Urinary bladder (tissue), 4 donors: ENCODE data around the gene TADA2B. TPM values are rescaled to one million over a fixed set of nuclear protein-coding genes. Genes with fewer than 3 reads are reported as not detected.

Experiments
- DNase-seq: peaks from one replicate; pipeline ENCODE4 v3.0.0-alpha.2; 2015; ENCODE audit errors: extremely low spot score
- H3K27ac ChIP-seq: one replicate; pipeline ENCODE4 v1.5.1; 2013; ENCODE audit warnings: low read depth, mild to moderate bottlenecking, moderate library complexity
- H3K36me3 ChIP-seq: one replicate; pipeline ENCODE4 v1.6.1; 2013; ENCODE audit warnings: mild to moderate bottlenecking, moderate library complexity; ENCODE audit not compliant: insufficient read depth
- H3K4me1 ChIP-seq: one replicate; pipeline ENCODE4 v1.6.1; 2013; ENCODE audit warnings: mild to moderate bottlenecking, moderate library complexity; ENCODE audit not compliant: insufficient read depth
- H3K4me3 ChIP-seq: one replicate; pipeline ENCODE4 v1.5.1; 2013; ENCODE audit warnings: low read depth, low read length
- WGBS: extraction: QIAGEN DNeasy Blood & Tissue Kit; methylation state at CpG from one replicate; pipeline ENCODE4 v1.1.7; 2013; 5-methylcytosine and 5-hydroxymethylcytosine counted together
- polyA plus RNA-seq: library from polyadenylated mRNA; stranded (reverse); fragments of 200-250 nt; gene quantifications from one replicate; pipeline ENCODE4 v1.2.3, GENCODE V29; 2013
- total RNA-seq: library from RNA; depleted of rRNA; stranded (reverse); fragments of >200 nt; gene quantifications from one replicate; pipeline ENCODE4 v1.2.3, GENCODE V29; 2014
- donor health status: healthy with polysubstance abuse.
- donor health status: healthy.

TADA2B gene
- total and polyA plus RNA-seq, 2 donors = 12.7 to 23.5 TPM

GRCh38 chr4:7023486-7023885, 19.7 kb upstream of the TADA2B start:
- 95% methylated on average over 16 of the region's 16 CpGs for WGBS
- Histone ChIP-seq H3K36me3 (no peaks in the 10 kb centered on the region), H3K4me1 (no peaks in the 10 kb centered on the region), H3K4me3 (no peak overlapping the region), H3K27ac (no peak overlapping the region)
- DNase-seq = no peak

- 90% methylated on average over 12 of the region's 12 CpGs for WGBS
- no peak for DNase-seq
- Histone ChIP-seq H3K27ac (no peak overlapping the region), H3K4me3 (no peak overlapping the region), H3K4me1 (no peaks in the 10 kb centered on the region), H3K36me3 (no peaks in the 10 kb centered on the region)
These were observed 19.3 kb upstream of the TADA2B start for GRCh38 chr4:7023901-7024300.

GRCh38 chr4:7024336-7024890, 18.8 kb upstream of the TADA2B start:
- no peak overlapping the region for H3K4me3 ChIP-seq
- WGBS = 90% methylated on average over 19 of the region's 19 CpGs
- no peak for DNase-seq
- H3K4me1 ChIP-seq = no peaks in the 10 kb centered on the region
- no peak overlapping the region for H3K27ac ChIP-seq
- H3K36me3 ChIP-seq = no peaks in the 10 kb centered on the region

- Histone ChIP-seq H3K36me3 (no peaks in the 10 kb centered on the region), H3K27ac (no peak overlapping the region), H3K4me3 (no peak overlapping the region), H3K4me1 (no peaks in the 10 kb centered on the region)
- WGBS = 91% methylated on average over 28 of the region's 28 CpGs
- no peak for DNase-seq
These were observed 18.1 kb upstream of the TADA2B start for GRCh38 chr4:7025040-7025602.

GRCh38 chr4:7026107-7026506, 17.1 kb upstream of the TADA2B start:
- no peak for DNase-seq
- Histone ChIP-seq H3K4me3 (no peak overlapping the region), H3K27ac (no peak overlapping the region), H3K36me3 (no peaks in the 10 kb centered on the region), H3K4me1 (no peaks in the 10 kb centered on the region)
- WGBS = 93% methylated on average over 9 of the region's 9 CpGs

GRCh38 chr4:7027284-7027683, 15.9 kb upstream of the TADA2B start:
- 91% methylated on average over 7 of the region's 7 CpGs for WGBS
- Histone ChIP-seq H3K4me3 (no peak overlapping the region), H3K4me1 (no peaks in the 10 kb centered on the region), H3K36me3 (no peaks in the 10 kb centered on the region), H3K27ac (no peak overlapping the region)
- DNase-seq = no peak

GRCh38 chr4:7027913-7028312, 15.3 kb upstream of the TADA2B start:
- 92% methylated on average over 5 of the region's 5 CpGs for WGBS
- Histone ChIP-seq H3K4me1 (no peaks in the 10 kb centered on the region), H3K4me3 (no peak overlapping the region), H3K27ac (no peak overlapping the region), H3K36me3 (no peaks in the 10 kb centered on the region)
- DNase-seq = no peak

GRCh38 chr4:7029212-7029611, 14.0 kb upstream of the TADA2B start:
- 92% methylated on average over 12 of the region's 12 CpGs for WGBS
- Histone ChIP-seq H3K4me1 (no peaks in the 10 kb centered on the region), H3K4me3 (no peak overlapping the region), H3K27ac (no peak overlapping the region), H3K36me3 (no peaks in the 10 kb centered on the region)
- no peak for DNase-seq

- H3K4me1 ChIP-seq = no peaks in the 10 kb centered on the region
- WGBS = 95% methylated on average over 10 of the region's 10 CpGs
- H3K36me3 ChIP-seq = no peaks in the 10 kb centered on the region
- no peak overlapping the region for H3K27ac ChIP-seq
- DNase-seq = no peak
- H3K4me3 ChIP-seq = no peak overlapping the region
These were observed 13.3 kb upstream of the TADA2B start for GRCh38 chr4:7029921-7030320.

GRCh38 chr4:7030856-7031255, 12.3 kb upstream of the TADA2B start:
- 94% methylated on average over 10 of the region's 10 CpGs for WGBS
- no peak overlapping the region for H3K27ac ChIP-seq
- no peaks in the 10 kb centered on the region for H3K36me3 ChIP-seq
- H3K4me1 ChIP-seq = no peaks in the 10 kb centered on the region
- H3K4me3 ChIP-seq = no peak overlapping the region
- DNase-seq = no peak

GRCh38 chr4:7031558-7032449, 11.4 kb upstream of the TADA2B start:
- Histone ChIP-seq H3K27ac (no peak overlapping the region), H3K36me3 (no peaks in the 10 kb centered on the region), H3K4me3 (no peak overlapping the region), H3K4me1 (no peaks in the 10 kb centered on the region)
- no peak for DNase-seq
- 83% methylated on average over 35 of the region's 35 CpGs for WGBS

GRCh38 chr4:7032596-7032995, 10.6 kb upstream of the TADA2B start:
- Histone ChIP-seq H3K4me1 (no peaks in the 10 kb centered on the region), H3K4me3 (no peak overlapping the region), H3K27ac (no peak overlapping the region), H3K36me3 (no peaks in the 10 kb centered on the region)
- DNase-seq = no peak
- 91% methylated on average over 8 of the region's 8 CpGs for WGBS

GRCh38 chr4:7034262-7035081, 8.7 kb upstream of the TADA2B start:
- Histone ChIP-seq H3K27ac (no peak overlapping the region), H3K4me3 (no peak overlapping the region), H3K4me1 (no peaks in the 10 kb centered on the region), H3K36me3 (no peaks in the 10 kb centered on the region)
- WGBS = 63% methylated on average over 20 of the region's 20 CpGs
- no peak for DNase-seq
